LNCaP clone FGC (cell line): ENCODE data around the gene TRPT1.

Experiments used
- DNase-seq: peaks from one replicate; pipeline ENCODE4 v3.0.0-alpha.2; 2011; ENCODE audit warnings: low read depth
- H3K4me3 ChIP-seq: 2 replicates; pipeline ENCODE4 v1.5.1; 2011; ENCODE audit warnings: mild to moderate bottlenecking, low read depth, low read length, control low read depth
- CTCF ChIP-seq: IDR thresholded peaks from 2 replicates; pipeline ENCODE4 v1.5.1; 2012; ENCODE audit warnings: mild to moderate bottlenecking; ENCODE audit not compliant: control insufficient read depth, insufficient read depth; ENCODE audit errors: extremely low read depth

The TRPT1 gene

GRCh38 chr11:64232182-64232966 is 6.4 kb upstream of the TRPT1 start:
- no peak for DNase-seq

GRCh38 chr11:64231546-64231945 is 5.6 kb upstream of the TRPT1 start:
- H3K4me3 ChIP-seq: no peak overlapping the region
- no peak for DNase-seq
- no peak for TF ChIP-seq CTCF

More at GRCh38 chr11:64232182-64232966, 6.4 kb upstream of the TRPT1 start:
- H3K4me3 ChIP-seq: no peak overlapping the region
- TF ChIP-seq CTCF: no peak

- no peak for DNase-seq
- TF ChIP-seq CTCF: no peak
- peak overlapping the region; percentile 69 for H3K4me3 ChIP-seq
Measured at GRCh38 chr11:64230985-64231365, 5.0 kb upstream of the TRPT1 start.

GRCh38 chr11:64230171-64230984 is 4.4 kb upstream of the TRPT1 start, which contains the start of gene DNAJC4:
TSS of gene DNAJC4 (plus strand) at chr11:64230548. CDS start at chr11:64230855, 307 bp downstream.
- no peak for TF ChIP-seq CTCF
- DNase-seq: peak; percentile 72
- H3K4me3 ChIP-seq: peak within 1 kb of the TSS; percentile 69

- DNase-seq: no peak
- no peak for TF ChIP-seq CTCF
- peak overlapping the region; percentile 69 for H3K4me3 ChIP-seq
Measured at GRCh38 chr11:64229744-64230170, 3.8 kb upstream of the TRPT1 start.

- H3K4me3 ChIP-seq: no peak overlapping the region
- DNase-seq: no peak
- TF ChIP-seq CTCF: no peak
Measured at GRCh38 chr11:64229090-64229743, 3.2 kb upstream of the TRPT1 start.
